ENCODE measurements around the gene FUBP1.

DNA sequence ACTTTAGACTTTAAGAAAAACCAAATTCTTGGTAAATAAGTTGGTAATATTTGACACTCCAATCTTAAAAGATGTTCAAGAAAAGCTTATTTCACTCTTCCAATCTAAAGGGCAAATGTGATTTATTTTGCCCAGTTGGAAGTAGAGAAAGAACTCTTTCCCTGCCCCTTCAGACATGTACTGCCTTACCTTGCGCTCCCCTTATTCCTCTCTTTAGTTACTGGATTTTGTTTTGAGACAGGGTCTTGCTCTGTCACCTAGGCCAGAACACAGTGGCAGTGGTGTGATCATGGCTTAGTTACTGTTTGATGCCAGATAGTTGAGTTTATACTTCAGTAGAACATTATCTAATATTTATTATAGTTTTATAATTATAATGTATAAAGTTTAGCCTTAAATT, 27.5 kb downstream of the FUBP1 start:
- TF ChIP-seq CTCF (IDR thresholded peaks at IDR 0.05 in 8 of 11, conservative IDR thresholded peaks at IDR 0.05 in 3 of 11) (no peak), POLR2A (IDR thresholded peaks at IDR 0.05) (no peak)

Data from spleen (tissue), 7 donors.